GM23338 (cell line): Measurements from ENCODE around the gene CD63.

Experiments used
- EZH2 ChIP-seq: fragments of 200-600 bp; sonication (generic); IDR thresholded peaks from one replicate; pipeline ENCODE4 v1.8.0; 2017; ENCODE audit warnings: antibody characterized with exemption, mild to moderate bottlenecking, low read depth; ENCODE audit not compliant: unreplicated experiment
- EZH2phosphoT487 ChIP-seq: fragments of 200-600 bp; sonication (generic); IDR thresholded peaks from one replicate; pipeline ENCODE4 v1.8.1; 2018; ENCODE audit warnings: antibody characterized with exemption; ENCODE audit not compliant: unreplicated experiment
- POLR2AphosphoS5 ChIP-seq: IDR thresholded peaks from 2 replicates; pipeline ENCODE4 v1.6.1; 2016; ENCODE audit warnings: antibody characterized with exemption, low read depth
- REST ChIP-seq: IDR thresholded peaks from one replicate; pipeline ENCODE4 v1.6.1; 2018; ENCODE audit warnings: antibody characterized with exemption; ENCODE audit not compliant: unreplicated experiment
- TF ChIP-seq, protein P1 (sequence below), 2 experiments: fragments of 200-600 bp in 1 of 2; sonication (generic) in 1 of 2; conservative IDR thresholded peaks; 2 replicates each; pipeline versions ENCODE4 v1.5.1 to v1.6.1; 2016 to 2017; ENCODE audit warnings: antibody characterized with exemption in 2 of 2, low read depth in 2 of 2, mild to moderate bottlenecking in 2 of 2, moderate library complexity in 1 of 2

GRCh38 chr12:55757701-55758100, 28.9 kb upstream of the CD63 start:
- TF ChIP-seq, protein P1, sequence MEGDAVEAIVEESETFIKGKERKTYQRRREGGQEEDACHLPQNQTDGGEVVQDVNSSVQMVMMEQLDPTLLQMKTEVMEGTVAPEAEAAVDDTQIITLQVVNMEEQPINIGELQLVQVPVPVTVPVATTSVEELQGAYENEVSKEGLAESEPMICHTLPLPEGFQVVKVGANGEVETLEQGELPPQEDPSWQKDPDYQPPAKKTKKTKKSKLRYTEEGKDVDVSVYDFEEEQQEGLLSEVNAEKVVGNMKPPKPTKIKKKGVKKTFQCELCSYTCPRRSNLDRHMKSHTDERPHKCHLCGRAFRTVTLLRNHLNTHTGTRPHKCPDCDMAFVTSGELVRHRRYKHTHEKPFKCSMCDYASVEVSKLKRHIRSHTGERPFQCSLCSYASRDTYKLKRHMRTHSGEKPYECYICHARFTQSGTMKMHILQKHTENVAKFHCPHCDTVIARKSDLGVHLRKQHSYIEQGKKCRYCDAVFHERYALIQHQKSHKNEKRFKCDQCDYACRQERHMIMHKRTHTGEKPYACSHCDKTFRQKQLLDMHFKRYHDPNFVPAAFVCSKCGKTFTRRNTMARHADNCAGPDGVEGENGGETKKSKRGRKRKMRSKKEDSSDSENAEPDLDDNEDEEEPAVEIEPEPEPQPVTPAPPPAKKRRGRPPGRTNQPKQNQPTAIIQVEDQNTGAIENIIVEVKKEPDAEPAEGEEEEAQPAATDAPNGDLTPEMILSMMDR (conservative IDR thresholded peaks at IDR 0.05; ENCODE audit: low read depth in 2 of 2), result no peak
- TF ChIP-seq EZH2 (no peak), REST (no peak), POLR2AphosphoS5 (no peak), EZH2phosphoT487 (no peak)
